ENCODE data around the gene C1QL4.

Gene C1QL4

GRCh38 chr12:49348781-49349180 lies 11.8 kb upstream of the C1QL4 start:
- no peak for DNase-seq (ENCODE audit: low read depth in 2 of 2, low spot score in 1 of 2)

GRCh38 chr12:49347311-49348193 lies 10.6 kb upstream of the C1QL4 start:
- DNase-seq (ENCODE audit: low read depth in 2 of 2, low spot score in 1 of 2), result peak; percentile 62 to 67

GRCh38 chr12:49346659-49347310 lies 9.8 kb upstream of the C1QL4 start, which contains the start of gene DNAJC22:
Gene DNAJC22, plus strand, starts transcription at chr12:49346888. Its CDS starts 1,985 bp downstream, at chr12:49348873.
- no peak for DNase-seq (ENCODE audit: low read depth in 2 of 2, low spot score in 1 of 2)

- no peak for DNase-seq (ENCODE audit: low read depth in 2 of 2, low spot score in 1 of 2)
These were observed 9.1 kb upstream of the C1QL4 start for GRCh38 chr12:49345825-49346658.

- no peak for DNase-seq (ENCODE audit: low read depth in 2 of 2, low spot score in 1 of 2)
These were observed 8.2 kb upstream of the C1QL4 start for GRCh38 chr12:49345051-49345824.

- no peak for DNase-seq (ENCODE audit: low read depth in 2 of 2, low spot score in 1 of 2)
These were observed 7.6 kb upstream of the C1QL4 start for GRCh38 chr12:49344486-49345050.

GRCh38 chr12:49342914-49343731 lies 6.1 kb upstream of the C1QL4 start:
- no peak for DNase-seq (ENCODE audit: low read depth in 2 of 2, low spot score in 1 of 2)

GRCh38 chr12:49342066-49342913 lies 5.3 kb upstream of the C1QL4 start:
- peak; percentile 42 to 44 for DNase-seq (ENCODE audit: low read depth in 2 of 2, low spot score in 1 of 2)

GRCh38 chr12:49341777-49342065 lies 4.7 kb upstream of the C1QL4 start:
- no peak for DNase-seq (ENCODE audit: low read depth in 2 of 2, low spot score in 1 of 2)

GRCh38 chr12:49340971-49341776 lies 4.2 kb upstream of the C1QL4 start:
- no peak for DNase-seq (ENCODE audit: low read depth in 2 of 2, low spot score in 1 of 2)

- DNase-seq (ENCODE audit: low read depth in 2 of 2, low spot score in 1 of 2), result no peak
These were observed 3.3 kb upstream of the C1QL4 start for GRCh38 chr12:49340095-49340870.

GRCh38 chr12:49339464-49339861 lies 2.5 kb upstream of the C1QL4 start:
- DNase-seq (ENCODE audit: low read depth in 2 of 2, low spot score in 1 of 2), result no peak

- no peak for DNase-seq (ENCODE audit: low read depth in 2 of 2, low spot score in 1 of 2)
These were observed 2.0 kb upstream of the C1QL4 start for GRCh38 chr12:49338830-49339463.

- DNase-seq (ENCODE audit: low read depth in 2 of 2, low spot score in 1 of 2), result no peak
These were observed 888 bp downstream of the C1QL4 start for GRCh38 chr12:49335955-49336644.

- DNase-seq (ENCODE audit: low read depth in 2 of 2, low spot score in 1 of 2), result no peak
These were observed 1.7 kb downstream of the C1QL4 start for GRCh38 chr12:49335118-49335954.
